Stimulated activated CD4-positive, alpha-beta T cell treated with anti-CD3 and anti-CD28 coated beads, TNF-alpha, amount 100 ng/mL, for 48 hours (primary cell): ENCODE results near the gene SCUBE1.

Experiments
- DNase-seq, 3 donors: peaks; one replicate each; pipeline ENCODE4 v3.0.0-alpha.2; 2020; ENCODE audit warnings: low read depth in 3 of 3

The SCUBE1 gene

GRCh38 chr22:43326331-43327156 is 16.6 kb downstream of the SCUBE1 start:
- no peak for DNase-seq

GRCh38 chr22:43325176-43325575 is 18.0 kb downstream of the SCUBE1 start:
- DNase-seq, result no peak

- no peak for DNase-seq
Measured at GRCh38 chr22:43320943-43321900, 21.9 kb downstream of the SCUBE1 start.

- no peak for DNase-seq
Measured at GRCh38 chr22:43319661-43320486, 23.3 kb downstream of the SCUBE1 start.

- DNase-seq, result no peak
Measured at GRCh38 chr22:43317239-43317638, 25.9 kb downstream of the SCUBE1 start.

- no peak for DNase-seq
Measured at GRCh38 chr22:43315687-43316217, 27.4 kb downstream of the SCUBE1 start.

- no peak for DNase-seq
Measured at GRCh38 chr22:43314611-43315010, 28.6 kb downstream of the SCUBE1 start.

- no peak for DNase-seq
Measured at GRCh38 chr22:43313890-43314474, 29.2 kb downstream of the SCUBE1 start.

GRCh38 chr22:43313244-43313889 is 29.8 kb downstream of the SCUBE1 start:
- no peak for DNase-seq

- no peak for DNase-seq
Measured at GRCh38 chr22:43312608-43313007, 30.6 kb downstream of the SCUBE1 start.

- DNase-seq, result no peak
Measured at GRCh38 chr22:43310798-43311197, 32.4 kb downstream of the SCUBE1 start.

GRCh38 chr22:43310311-43310710 is 32.9 kb downstream of the SCUBE1 start:
- DNase-seq, result no peak

GRCh38 chr22:43308836-43309235 is 34.3 kb downstream of the SCUBE1 start:
- no peak for DNase-seq

- DNase-seq, result no peak
Measured at GRCh38 chr22:43308060-43308830, 34.9 kb downstream of the SCUBE1 start.

- no peak for DNase-seq
Measured at GRCh38 chr22:43305806-43306205, 37.4 kb downstream of the SCUBE1 start.

- no peak for DNase-seq
Measured at GRCh38 chr22:43304831-43305590, 38.2 kb downstream of the SCUBE1 start.

GRCh38 chr22:43303751-43304150 is 39.4 kb downstream of the SCUBE1 start:
- no peak for DNase-seq

- DNase-seq, result no peak
Measured at GRCh38 chr22:43303166-43303565, 40.0 kb downstream of the SCUBE1 start.

- no peak for DNase-seq
Measured at GRCh38 chr22:43302531-43303041, 40.6 kb downstream of the SCUBE1 start.
